Measurements from ENCODE around the gene PPFIBP2. TPM values are rescaled to one million over a fixed set of nuclear protein-coding genes. Genes with fewer than 3 reads are reported as not detected.

The PPFIBP2 gene
- total and polyA plus RNA-seq, 2 of the 13 experiments (the other 11 are each of a cell fraction or from before 2014, with no cell fraction given): 15.0 to 52.5 TPM

DNA sequence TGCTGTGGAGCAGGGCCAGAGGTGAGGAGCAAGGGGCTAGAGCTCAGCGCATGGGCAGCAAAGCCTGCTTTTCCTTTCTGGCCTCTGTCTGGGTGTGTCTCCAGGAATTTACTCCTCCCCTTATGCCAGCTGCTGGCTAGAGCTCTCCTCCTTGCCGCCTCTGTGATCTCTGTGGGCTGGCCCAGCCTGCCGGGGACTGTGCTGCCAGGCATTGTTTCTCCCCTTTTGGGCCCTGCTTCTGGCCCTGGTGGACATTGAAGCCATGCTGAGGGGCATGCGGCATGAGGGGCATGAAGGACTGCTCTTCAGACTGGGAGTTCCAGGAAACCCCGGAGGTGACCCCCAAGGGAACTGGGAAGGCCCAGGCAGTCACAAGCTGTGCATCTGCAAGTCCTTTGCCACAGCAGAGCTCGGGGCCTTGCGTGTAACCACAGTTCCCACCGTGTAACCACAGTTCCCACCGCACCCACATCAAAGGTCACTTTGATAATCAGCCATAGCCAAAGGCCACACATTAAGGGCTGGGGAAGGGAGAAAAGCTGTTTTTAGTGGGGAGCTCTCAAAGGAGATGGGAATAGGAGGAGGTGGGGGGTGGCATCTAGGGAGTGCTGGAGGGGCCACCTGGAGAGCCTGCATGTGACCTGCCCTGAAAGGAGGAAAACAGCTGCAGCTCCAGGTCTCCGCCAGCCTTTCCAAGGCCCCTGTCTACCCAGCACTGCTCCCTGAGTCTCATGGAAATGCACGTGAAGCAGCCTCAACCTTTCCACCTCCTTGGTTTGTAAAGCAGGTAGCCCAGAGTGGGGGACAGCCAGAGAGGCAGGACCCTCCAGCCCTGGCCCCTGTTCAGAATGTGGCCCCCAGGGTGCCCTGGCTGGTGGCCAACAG is 62.3 kb downstream of the PPFIBP2 start (continued):
- TF ChIP-seq GFI1 (CRISPR knock-in tag; IDR thresholded peaks at IDR 0.05; ENCODE audit: borderline replicate concordance) (0 out of 2 replicates have a peak, but pooled peaks have one; percentile 27), ERF (CRISPR knock-in tag; IDR thresholded peaks at IDR 0.05) (no peak), HNRNPL (IDR thresholded peaks at IDR 0.05; ENCODE audit: low read depth, low read length) (peak; percentile 64; the same call in 1 of the 2 replicates), PITX1 (CRISPR knock-in tag; IDR thresholded peaks at IDR 0.05) (no peak), HDAC6 (IDR thresholded peaks at IDR 0.05; ENCODE audit: low read depth, low read length) (no peak), GATAD2A (CRISPR knock-in tag; IDR thresholded peaks at IDR 0.05) (0 out of 2 replicates have a peak, but pooled peaks have one; percentile 7), PAWR (CRISPR knock-in tag; IDR thresholded peaks at IDR 0.05; ENCODE audit: borderline replicate concordance) (no peak), HOXA3 (CRISPR knock-in tag; IDR thresholded peaks at IDR 0.05) (no peak), RXRA (CRISPR knock-in tag; IDR thresholded peaks at IDR 0.05) (no peak), HES4 (CRISPR knock-in tag; IDR thresholded peaks at IDR 0.05; ENCODE audit: borderline replicate concordance) (no peak)
- TF ChIP-seq, protein P1, sequence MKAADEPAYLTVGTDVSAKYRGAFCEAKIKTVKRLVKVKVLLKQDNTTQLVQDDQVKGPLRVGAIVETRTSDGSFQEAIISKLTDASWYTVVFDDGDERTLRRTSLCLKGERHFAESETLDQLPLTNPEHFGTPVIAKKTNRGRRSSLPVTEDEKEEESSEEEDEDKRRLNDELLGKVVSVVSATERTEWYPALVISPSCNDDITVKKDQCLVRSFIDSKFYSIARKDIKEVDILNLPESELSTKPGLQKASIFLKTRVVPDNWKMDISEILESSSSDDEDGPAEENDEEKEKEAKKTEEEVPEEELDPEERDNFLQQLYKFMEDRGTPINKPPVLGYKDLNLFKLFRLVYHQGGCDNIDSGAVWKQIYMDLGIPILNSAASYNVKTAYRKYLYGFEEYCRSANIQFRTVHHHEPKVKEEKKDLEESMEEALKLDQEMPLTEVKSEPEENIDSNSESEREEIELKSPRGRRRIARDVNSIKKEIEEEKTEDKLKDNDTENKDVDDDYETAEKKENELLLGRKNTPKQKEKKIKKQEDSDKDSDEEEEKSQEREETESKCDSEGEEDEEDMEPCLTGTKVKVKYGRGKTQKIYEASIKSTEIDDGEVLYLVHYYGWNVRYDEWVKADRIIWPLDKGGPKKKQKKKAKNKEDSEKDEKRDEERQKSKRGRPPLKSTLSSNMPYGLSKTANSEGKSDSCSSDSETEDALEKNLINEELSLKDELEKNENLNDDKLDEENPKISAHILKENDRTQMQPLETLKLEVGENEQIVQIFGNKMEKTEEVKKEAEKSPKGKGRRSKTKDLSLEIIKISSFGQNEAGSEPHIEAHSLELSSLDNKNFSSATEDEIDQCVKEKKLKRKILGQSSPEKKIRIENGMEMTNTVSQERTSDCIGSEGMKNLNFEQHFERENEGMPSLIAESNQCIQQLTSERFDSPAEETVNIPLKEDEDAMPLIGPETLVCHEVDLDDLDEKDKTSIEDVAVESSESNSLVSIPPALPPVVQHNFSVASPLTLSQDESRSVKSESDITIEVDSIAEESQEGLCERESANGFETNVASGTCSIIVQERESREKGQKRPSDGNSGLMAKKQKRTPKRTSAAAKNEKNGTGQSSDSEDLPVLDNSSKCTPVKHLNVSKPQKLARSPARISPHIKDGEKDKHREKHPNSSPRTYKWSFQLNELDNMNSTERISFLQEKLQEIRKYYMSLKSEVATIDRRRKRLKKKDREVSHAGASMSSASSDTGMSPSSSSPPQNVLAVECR (CRISPR knock-in tag; IDR thresholded peaks at IDR 0.05; ENCODE audit: borderline replicate concordance): peak; percentile 45; the same call in 1 of the 2 replicates
- TF ChIP-seq, protein P2, sequence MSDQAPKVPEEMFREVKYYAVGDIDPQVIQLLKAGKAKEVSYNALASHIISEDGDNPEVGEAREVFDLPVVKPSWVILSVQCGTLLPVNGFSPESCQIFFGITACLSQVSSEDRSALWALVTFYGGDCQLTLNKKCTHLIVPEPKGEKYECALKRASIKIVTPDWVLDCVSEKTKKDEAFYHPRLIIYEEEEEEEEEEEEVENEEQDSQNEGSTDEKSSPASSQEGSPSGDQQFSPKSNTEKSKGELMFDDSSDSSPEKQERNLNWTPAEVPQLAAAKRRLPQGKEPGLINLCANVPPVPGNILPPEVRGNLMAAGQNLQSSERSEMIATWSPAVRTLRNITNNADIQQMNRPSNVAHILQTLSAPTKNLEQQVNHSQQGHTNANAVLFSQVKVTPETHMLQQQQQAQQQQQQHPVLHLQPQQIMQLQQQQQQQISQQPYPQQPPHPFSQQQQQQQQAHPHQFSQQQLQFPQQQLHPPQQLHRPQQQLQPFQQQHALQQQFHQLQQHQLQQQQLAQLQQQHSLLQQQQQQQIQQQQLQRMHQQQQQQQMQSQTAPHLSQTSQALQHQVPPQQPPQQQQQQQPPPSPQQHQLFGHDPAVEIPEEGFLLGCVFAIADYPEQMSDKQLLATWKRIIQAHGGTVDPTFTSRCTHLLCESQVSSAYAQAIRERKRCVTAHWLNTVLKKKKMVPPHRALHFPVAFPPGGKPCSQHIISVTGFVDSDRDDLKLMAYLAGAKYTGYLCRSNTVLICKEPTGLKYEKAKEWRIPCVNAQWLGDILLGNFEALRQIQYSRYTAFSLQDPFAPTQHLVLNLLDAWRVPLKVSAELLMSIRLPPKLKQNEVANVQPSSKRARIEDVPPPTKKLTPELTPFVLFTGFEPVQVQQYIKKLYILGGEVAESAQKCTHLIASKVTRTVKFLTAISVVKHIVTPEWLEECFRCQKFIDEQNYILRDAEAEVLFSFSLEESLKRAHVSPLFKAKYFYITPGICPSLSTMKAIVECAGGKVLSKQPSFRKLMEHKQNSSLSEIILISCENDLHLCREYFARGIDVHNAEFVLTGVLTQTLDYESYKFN (CRISPR knock-in tag; conservative IDR thresholded peaks at IDR 0.05): peak; percentile 35; the same call in 1 of the 2 replicates
- TF ChIP-seq, protein P3, sequence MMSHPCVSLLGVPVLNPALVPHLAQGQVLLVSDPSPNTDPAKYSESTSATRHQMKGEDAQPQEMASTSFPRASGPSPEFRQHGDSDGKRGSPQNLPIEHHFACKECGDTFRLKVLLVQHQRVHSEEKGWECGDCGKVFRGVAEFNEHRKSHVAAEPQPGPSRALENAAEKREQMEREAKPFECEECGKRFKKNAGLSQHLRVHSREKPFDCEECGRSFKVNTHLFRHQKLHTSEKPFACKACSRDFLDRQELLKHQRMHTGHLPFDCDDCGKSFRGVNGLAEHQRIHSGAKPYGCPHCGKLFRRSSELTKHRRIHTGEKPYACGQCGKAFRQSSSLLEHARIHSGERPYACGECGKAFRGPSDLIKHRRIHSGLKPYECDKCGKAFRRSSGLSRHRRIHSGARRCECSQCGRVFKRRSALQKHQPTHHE (CRISPR knock-in tag; IDR thresholded peaks at IDR 0.05; ENCODE audit: borderline replicate concordance): no peak
- TF ChIP-seq, protein P4, sequence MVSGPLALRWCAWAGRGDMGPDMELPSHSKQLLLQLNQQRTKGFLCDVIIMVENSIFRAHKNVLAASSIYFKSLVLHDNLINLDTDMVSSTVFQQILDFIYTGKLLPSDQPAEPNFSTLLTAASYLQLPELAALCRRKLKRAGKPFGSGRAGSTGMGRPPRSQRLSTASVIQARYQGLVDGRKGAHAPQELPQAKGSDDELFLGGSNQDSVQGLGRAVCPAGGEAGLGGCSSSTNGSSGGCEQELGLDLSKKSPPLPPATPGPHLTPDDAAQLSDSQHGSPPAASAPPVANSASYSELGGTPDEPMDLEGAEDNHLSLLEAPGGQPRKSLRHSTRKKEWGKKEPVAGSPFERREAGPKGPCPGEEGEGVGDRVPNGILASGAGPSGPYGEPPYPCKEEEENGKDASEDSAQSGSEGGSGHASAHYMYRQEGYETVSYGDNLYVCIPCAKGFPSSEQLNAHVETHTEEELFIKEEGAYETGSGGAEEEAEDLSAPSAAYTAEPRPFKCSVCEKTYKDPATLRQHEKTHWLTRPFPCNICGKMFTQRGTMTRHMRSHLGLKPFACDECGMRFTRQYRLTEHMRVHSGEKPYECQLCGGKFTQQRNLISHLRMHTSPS (CRISPR knock-in tag; IDR thresholded peaks at IDR 0.05; ENCODE audit: low read depth): peak; percentile 47; the same call in 1 of the 2 replicates
